Measurements from ENCODE around the gene TRAFD1.

DNA sequence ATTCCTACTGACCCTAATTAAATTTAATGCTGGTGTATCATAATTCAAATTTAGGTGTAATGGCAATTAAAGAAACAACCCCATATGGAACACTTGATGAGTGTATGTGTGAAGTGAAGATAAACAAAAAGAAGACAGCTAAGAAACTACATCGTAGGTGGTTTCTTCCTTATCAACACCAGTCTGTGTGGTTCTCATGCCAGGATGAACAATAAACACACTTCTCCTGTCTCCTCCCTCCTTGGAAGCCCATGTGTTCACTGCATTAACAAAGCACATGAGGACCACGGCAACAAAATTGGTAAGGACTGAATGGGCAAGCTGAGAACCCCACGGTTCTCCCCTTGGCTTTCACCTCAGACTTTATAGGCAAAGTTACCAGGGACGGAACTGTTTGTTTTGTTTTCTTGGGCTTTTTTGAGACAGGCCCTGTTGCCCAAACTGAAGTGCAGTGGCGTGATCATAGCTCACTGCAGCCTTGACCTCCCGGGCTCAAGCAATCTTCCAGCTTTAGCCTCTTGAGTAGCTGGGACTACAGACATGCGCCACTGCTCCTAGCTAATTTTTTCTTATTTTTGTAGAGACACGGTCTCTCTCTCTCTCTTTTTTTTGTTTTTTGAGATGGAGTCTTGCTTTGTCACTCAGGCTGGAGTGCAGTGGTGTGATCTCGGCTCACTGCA is 71.0 kb downstream of the TRAFD1 start:
- TF ChIP-seq, protein P1, sequence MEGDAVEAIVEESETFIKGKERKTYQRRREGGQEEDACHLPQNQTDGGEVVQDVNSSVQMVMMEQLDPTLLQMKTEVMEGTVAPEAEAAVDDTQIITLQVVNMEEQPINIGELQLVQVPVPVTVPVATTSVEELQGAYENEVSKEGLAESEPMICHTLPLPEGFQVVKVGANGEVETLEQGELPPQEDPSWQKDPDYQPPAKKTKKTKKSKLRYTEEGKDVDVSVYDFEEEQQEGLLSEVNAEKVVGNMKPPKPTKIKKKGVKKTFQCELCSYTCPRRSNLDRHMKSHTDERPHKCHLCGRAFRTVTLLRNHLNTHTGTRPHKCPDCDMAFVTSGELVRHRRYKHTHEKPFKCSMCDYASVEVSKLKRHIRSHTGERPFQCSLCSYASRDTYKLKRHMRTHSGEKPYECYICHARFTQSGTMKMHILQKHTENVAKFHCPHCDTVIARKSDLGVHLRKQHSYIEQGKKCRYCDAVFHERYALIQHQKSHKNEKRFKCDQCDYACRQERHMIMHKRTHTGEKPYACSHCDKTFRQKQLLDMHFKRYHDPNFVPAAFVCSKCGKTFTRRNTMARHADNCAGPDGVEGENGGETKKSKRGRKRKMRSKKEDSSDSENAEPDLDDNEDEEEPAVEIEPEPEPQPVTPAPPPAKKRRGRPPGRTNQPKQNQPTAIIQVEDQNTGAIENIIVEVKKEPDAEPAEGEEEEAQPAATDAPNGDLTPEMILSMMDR (IDR thresholded peaks at IDR 0.05), result no peak
- TF ChIP-seq POLR2A (IDR thresholded peaks at IDR 0.05), result no peak

Measured in esophagus squamous epithelium (tissue), 4 donors.